Cardiac septum (tissue), 1 donor: ENCODE measurements around the gene ST8SIA2. TPM values are rescaled to one million over a fixed set of nuclear protein-coding genes. Genes with fewer than 3 reads are reported as not detected.

Experiments
- DNase-seq: peaks from one replicate; pipeline ENCODE4 v3.0.0-alpha.2; 2020; ENCODE audit warnings: low spot score
- intact Hi-C: fragments of 100-400 bp; cut with DNase I; formaldehyde crosslinking; loops from one replicate; pipeline ENCODE4 v1.14.0; 2022
- total RNA-seq: library from RNA; stranded (reverse); fragmentation: NEBNext Ultra II Directional; extraction: Animal tissue kit (Norgen Biotek cat#: 25700); gene quantifications from one replicate; pipeline ENCODE4 v1.2.1, GENCODE V29; 2021
- donor health status: DM: no; HTN: no; CAD: no.

ST8SIA2 gene
- total RNA-seq, 1 donor from 2014 or later, result 10.1 TPM

DNA sequence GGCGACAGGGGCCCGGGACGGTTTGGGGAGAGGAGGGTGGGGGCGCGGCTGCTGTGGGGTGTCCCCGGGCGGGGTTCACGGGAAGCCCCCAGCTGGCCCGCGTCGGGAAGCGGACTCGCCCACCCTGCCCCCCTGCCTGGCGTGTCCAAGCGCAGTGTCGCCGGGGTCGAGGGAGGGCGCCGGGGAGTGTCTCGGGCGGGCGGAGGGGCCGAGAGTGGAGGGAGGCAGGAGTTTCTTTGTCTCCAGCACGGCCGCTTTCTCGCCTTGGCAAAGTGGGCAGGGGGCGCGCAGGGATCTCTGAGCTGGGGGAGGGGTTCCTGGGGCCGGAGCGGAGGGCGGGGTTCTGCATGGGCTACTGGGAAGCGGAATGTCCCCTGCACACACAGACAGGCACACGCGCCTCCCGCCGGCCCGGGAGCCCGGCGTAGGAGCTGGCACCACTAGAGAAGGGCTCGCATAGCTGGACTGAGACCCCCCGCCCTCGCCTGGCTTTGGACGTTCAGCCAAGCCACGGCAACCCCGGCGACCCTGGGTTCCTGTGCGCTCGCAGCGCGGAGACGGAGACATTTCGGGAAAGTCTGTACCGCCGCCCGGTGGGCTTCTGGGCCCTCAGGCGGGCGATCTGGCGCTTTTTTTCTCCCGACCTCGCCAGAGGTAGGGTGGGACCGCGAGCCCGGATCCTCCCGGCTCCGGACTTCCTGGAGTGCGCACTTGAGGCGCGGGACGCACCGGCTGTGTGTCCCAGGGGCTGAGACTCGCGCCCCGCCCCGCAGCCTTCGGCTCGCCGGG, 822 bp downstream of the ST8SIA2 start:
- DNase-seq, result no peak
- intact Hi-C loops, result loop anchor here (5.0 kb wide), 2 partner anchors 252 to 297 kb away; no protein-coding TSS in a partner anchor

- DNase-seq, result no peak
- intact Hi-C loops, result no loop called here
Observed at GRCh38 chr15:92395098-92395635, 1.5 kb downstream of the ST8SIA2 start.

DNA sequence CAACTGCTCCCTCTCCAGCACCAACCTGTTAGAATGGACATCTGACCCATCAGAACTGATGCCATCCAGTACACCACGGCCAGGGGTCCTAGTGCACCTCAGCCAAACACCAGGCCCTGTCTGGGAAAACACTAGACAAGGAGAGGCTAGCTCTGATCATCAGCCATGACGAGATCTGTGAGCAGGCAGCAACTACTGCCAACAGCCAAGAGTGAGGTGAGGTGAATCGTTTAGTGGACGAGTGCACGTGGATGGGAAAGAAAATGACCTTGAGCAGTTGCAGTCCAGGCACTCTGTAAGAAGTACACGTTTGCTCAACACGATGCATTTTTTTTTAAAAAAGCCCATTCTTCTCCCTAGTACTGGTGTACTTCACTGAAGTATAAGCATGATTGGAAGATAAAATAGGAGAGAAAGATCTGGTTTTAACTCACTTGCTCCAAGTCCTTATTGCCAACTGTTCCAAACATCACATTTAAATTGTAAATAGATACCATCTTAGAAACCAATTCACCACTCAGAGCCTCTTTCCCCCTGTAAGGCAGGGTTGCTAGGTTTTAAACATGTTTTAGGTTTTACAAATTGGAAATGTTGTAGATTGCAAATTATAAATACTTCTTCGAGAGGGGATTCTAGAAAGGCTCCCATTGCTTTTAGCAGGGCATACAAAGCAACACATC, 5.7 kb downstream of the ST8SIA2 start:
- intact Hi-C loops, result no loop called here
- no peak for DNase-seq

GRCh38 chr15:92400573-92400972, 6.9 kb downstream of the ST8SIA2 start:
- intact Hi-C loops, result no loop called here
- DNase-seq, result no peak

DNA sequence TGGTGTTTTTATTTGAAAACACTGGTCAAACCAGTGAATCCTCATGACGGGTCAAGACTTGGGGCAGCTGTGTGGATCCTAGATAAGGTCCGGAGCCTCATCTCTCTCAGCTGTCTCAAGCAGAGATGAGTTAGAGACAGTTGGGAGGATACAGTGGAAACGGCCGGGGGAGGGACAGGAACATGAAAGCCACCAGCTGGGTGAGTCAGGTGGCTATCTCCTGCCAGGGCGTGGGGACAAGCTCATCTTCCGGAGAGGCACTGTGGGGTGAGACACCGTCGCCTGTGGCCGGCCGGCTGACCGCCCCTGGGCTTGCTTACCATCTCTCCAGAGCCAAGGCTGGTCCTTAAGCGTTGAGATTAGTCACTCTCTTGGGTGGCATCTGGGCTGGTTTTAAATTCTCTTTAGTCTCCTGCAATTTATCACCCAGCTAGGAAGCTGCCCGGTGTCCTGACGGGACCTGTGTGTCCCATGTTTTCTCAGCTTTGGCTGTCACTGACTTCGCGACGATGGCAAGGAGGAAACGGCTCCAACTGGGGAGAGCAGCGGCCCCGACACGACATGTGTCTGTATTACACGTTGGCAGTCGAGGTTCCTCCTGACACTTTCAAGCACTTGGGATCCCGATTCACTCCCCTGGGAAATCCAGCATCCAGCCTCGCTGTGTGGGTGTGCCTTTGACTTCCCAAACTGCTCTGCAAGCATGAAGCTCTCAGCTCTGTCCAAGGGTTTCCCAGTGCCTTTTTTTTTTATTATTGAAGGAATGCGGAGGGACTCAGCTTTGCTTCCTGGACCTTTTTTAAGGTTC, 7.5 kb downstream of the ST8SIA2 start:
- DNase-seq, result no peak
- intact Hi-C loops, result no loop called here

- no peak for DNase-seq
Observed at GRCh38 chr15:92402751-92403150, 9.1 kb downstream of the ST8SIA2 start.

DNA sequence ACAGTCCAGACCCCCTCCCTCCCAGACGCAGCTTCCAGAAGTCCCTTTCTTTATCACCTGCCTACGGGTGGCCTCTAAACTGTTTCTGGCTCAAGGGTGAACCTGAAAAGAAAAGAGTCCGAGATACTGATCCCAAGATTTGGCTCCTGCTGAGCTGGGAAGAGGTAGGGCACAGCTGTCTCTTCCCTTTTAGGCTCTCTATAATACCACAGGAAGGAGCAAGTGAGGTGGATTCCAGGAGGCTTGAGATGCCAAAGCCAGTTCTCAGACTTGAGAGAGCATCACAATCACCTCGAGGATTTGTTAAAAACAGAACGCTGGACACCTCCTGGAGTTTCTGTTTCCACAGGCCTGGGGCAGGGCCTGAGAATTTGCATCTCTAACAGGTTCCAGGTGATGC, 12.3 kb downstream of the ST8SIA2 start:
- intact Hi-C loops, result no loop called here

More at GRCh38 chr15:92402751-92403150, 9.1 kb downstream of the ST8SIA2 start:
- intact Hi-C loops, result no loop called here

DNA sequence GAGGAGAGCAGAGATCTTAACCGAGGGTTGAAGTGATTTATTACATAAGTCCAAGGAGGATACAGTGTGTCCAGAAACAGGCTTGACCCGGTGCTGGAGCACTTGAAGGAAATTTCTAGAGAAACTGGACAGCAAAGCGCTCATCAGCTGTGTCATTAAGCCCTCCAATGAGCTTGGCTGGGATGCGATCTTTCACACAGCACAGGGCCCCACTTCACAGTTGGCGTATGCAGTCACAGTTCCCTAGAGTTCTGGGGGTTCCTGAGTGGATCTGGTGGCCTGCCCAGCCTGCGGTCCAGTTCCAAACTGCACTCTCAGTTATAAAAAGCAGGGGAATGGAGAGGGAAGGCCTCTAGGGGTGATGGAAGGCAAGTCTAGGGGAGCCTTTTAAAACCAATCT, 13.6 kb downstream of the ST8SIA2 start:
- intact Hi-C loops, result no loop called here
- no peak for DNase-seq

More for the DNA sequence above, 12.3 kb downstream of the ST8SIA2 start:
- DNase-seq, result no peak

DNA sequence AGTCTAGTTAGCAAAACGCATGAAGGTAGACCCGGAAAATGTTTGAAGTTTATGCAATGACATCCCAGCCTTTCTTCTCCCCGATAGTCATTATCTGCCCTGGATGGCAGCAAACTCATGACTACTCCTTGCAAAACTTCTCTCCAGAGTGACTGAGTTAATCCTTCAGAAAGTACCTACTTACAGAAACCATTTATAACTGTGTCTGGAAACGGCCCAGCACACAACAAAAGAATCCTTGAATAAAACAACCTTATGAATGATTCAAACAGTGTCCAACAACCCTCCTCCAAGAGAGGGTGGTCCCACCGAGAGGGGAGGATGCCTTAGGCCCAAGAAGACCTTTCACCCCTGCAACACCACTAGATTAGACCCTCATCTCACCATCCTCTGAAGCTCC, 14.2 kb downstream of the ST8SIA2 start:
- intact Hi-C loops, result no loop called here
- DNase-seq, result no peak

GRCh38 chr15:92409006-92409405, 15.3 kb downstream of the ST8SIA2 start:
- intact Hi-C loops, result no loop called here
- DNase-seq, result no peak

DNA sequence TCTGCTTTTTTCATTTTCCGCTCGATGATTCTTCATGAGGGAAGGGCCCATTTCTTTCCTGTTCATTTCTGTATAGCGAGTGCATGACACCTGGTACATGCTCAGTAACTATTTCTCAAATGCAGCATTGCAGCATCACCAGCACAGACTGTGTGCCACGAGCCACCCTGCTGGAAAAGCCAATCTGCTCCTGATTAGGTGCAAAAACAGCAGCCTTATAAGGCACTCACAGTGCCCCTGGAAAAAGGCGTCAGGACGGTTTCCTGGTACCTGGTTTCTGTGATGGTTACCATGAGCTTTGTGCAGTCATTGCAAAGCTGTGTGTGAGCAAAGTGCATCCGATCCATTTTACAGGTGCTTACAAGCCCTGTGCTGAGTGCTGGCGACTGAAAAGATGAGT, 15.8 kb downstream of the ST8SIA2 start:
- DNase-seq, result no peak
- intact Hi-C loops, result no loop called here

DNA sequence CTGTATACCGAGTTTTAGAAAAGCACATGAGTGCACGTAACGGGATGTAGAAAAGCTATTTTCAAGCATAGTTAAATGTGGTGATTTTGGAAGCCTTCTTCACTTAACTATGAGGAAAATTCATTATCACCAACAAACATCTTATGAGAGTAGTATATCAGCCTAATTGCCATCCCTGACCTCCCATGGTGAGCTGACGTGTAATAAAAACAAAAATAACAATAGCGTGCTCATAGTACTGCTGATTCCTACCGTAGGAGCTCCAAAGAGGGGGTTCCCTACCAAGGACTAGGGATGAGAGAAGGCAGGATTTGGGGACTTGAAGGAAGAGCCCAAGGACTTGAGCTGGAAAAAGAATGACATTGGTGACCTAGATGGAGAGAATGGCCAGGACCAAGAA, 16.9 kb downstream of the ST8SIA2 start:
- no peak for DNase-seq
- intact Hi-C loops, result no loop called here

- no peak for DNase-seq
- intact Hi-C loops, result no loop called here
Observed at GRCh38 chr15:92411256-92411655, 17.6 kb downstream of the ST8SIA2 start.

DNA sequence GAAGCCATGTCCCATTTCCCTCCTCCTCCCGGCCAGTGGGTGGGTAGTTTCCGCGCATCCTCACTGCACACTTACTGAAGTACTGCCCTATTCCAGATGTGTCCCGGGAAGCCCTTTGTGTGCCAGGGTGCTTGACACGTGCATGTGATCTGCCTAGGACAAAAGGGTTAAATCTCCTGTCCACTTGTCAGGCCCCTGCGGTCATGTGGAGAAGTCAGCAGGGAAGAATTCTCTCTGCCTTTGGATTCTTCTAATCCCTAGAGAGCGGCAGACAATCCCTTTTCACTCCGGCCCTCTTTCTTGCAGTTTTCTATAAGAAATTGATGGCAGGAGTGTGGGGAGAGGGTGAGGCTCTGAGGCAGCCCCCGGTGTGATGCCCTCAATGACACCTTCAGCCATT, 19.8 kb downstream of the ST8SIA2 start:
- DNase-seq, result no peak
- intact Hi-C loops, result no loop called here

GRCh38 chr15:92415639-92416297, 22.1 kb downstream of the ST8SIA2 start:
- DNase-seq, result no peak
- intact Hi-C loops, result no loop called here

GRCh38 chr15:92416557-92416956, 22.9 kb downstream of the ST8SIA2 start:
- DNase-seq, result no peak
- intact Hi-C loops, result no loop called here

DNA sequence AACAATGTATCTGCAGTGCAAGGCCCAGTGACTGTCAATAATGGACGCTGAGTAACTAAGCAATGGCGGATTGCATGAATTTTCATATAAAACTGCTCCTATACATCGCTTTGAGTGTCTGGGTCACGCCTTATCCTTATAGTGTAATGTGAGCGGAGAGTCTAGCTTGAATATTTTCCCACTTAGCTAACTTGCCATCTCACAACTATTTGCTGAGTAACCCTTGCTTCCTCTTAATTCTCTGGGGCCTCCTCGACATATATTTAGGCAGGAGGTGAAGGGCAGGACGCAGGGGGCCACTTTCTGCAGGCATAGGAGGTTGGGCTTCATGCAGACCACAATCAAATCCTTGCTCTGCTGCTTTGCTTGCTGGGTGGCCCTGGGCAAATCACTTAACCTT, 24.0 kb downstream of the ST8SIA2 start:
- DNase-seq, result no peak
- intact Hi-C loops, result no loop called here

DNA sequence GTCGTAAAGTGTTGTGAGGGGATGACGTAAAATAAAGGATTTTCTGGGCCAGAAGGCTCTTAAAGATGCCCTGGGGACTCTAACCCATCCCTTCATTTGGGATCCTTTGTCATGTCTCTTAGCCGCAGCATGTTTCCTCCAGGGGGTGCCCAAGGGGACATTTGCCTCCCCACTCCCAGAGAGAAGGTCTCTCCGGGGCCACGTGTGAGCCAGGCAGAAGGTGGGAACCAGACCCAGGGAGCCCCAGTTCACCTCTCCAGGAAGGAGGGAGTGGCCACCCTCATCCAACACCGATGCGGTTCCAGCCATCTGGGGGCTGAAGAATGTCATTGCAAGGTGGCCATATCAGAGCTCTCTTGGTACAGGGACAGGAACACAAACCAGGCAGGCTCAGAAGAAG, 25.2 kb downstream of the ST8SIA2 start:
- intact Hi-C loops, result no loop called here

GRCh38 chr15:92421976-92422375, 28.3 kb downstream of the ST8SIA2 start:
- intact Hi-C loops, result no loop called here
- DNase-seq, result no peak

More for the DNA sequence above, 25.2 kb downstream of the ST8SIA2 start:
- DNase-seq, result no peak
